NOMO-1 treated with dmso at 0.1 percent for 144 hours (cell line): ENCODE measurements around the gene TCP11L1.
A peak's percentile ranks its signal among the peaks of the same experiment; 100 is the strongest.
"Not testable (repeated sequence)": the region's sequence is repeated elsewhere in the genome, so short reads cannot be mapped to it uniquely, and the experiment has no call there.

Experiments
- DNase-seq: peaks from one replicate; lab custom pipeline; 2025; ENCODE audit not compliant: unreplicated experiment; lab: John Stamatoyannopoulos, UW

TCP11L1 gene

DNA sequence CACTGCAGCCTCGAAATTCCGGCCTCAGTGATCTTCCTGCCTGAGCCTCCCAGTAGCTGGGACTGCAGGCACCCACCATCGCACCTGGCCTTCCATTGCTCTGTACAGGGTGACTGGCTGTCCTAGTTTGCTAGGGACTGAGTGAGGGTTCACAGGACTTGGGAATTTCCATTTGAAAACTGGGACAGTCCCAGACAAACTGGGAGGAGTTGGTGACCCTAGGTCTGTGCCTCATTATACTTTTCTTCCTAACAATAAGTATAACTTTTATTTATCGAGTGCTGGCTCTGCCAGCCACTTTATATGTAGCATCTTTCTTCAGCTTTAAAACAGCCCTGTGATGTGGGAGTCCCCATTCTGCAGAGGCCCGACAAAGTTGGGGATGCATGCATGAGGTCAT is 25.5 kb downstream of the TCP11L1 start:
- no peak for DNase-seq

DNA sequence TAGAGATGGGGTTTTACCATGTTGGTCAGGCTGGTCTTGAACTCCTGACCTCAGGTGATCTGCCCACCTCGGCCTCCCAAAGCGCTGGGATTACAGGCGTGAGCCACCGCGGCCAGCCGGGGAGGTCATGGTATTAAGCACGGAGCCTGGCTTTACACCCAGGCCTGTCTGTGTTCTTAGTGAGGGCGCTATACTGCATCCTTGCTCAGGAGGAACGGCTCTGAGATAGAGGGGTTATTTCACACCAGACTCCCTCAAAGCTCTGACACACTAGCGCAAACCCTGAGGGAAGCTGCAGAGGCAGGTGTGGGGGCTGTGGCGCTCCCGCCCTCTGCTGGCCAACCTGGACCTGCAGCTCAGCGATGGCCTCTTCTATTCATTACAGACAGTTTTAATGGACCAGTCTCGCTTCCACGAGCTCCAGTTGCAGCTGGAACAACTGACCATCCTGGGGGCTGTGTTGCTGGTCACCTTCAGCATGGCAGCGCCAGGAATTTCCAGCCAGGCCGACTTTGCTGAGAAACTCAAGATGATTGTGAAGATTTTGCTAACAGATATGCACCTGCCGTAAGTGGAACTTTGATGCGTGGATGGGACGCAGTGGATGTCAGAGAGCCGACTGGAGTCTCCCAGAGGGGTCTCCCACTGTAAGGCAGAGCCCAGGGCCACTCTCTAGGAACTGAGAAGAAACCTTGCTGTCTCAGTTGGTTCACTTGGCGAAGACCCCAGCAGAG is 26.2 kb downstream of the TCP11L1 start:
- peak; percentile 21 for DNase-seq

GRCh38 chr11:33067294-33067693 is 27.9 kb downstream of the TCP11L1 start:
- no peak for DNase-seq

- no peak for DNase-seq
These were observed 29.4 kb downstream of the TCP11L1 start for GRCh38 chr11:33068611-33069340.

- no peak for DNase-seq
These were observed 33.1 kb downstream of the TCP11L1 start for GRCh38 chr11:33072465-33072864.

GRCh38 chr11:33083918-33084317 is 44.5 kb downstream of the TCP11L1 start:
- DNase-seq = no peak

- no peak for DNase-seq
These were observed 46.6 kb downstream of the TCP11L1 start for GRCh38 chr11:33086017-33086416.

- DNase-seq = no peak
These were observed 50.4 kb downstream of the TCP11L1 start for GRCh38 chr11:33089776-33090175.

DNA sequence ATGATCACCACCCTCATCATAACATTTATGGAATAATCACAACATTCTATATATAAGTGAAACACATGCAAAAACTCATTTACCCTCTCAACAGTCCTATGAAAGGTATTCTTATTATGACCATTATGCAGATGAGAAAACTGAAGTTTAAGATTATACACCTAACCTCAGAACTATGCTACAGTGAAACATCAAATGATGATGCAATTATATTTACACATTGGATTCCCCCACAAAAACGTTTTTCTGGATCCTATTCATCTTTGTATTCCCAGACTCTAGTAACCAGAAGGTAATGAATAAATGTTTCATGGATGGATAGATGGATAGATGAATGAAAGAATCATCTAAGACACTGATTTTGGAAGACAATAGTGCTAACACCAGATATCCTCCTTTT is 54.8 kb downstream of the TCP11L1 start:
- no peak for DNase-seq

- no peak for DNase-seq
These were observed 64.5 kb downstream of the TCP11L1 start for GRCh38 chr11:33103836-33104235.

GRCh38 chr11:33109294-33109895 is 70.0 kb downstream of the TCP11L1 start:
- DNase-seq = no peak

- no peak for DNase-seq
These were observed 70.7 kb downstream of the TCP11L1 start for GRCh38 chr11:33110083-33110482.

DNA sequence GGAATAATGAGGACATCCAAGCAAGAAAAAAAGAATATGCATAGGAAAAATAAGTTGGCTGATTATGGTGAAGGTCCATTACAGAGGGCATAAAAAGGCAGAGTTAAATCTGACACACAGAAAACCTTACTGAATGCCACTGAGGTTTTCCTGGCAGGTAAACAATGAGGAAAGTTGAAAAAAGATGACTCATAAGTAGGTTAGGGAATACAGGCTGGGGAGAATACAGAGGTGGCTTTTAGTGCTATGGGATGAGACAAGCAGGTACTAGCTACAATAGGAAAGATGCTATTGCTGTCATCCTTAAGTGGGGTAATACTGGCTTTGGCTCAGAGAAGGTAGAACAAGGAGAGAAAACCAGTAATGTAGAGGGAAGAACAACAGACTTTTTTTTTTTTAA is 77.2 kb downstream of the TCP11L1 start:
- DNase-seq = no peak

DNA sequence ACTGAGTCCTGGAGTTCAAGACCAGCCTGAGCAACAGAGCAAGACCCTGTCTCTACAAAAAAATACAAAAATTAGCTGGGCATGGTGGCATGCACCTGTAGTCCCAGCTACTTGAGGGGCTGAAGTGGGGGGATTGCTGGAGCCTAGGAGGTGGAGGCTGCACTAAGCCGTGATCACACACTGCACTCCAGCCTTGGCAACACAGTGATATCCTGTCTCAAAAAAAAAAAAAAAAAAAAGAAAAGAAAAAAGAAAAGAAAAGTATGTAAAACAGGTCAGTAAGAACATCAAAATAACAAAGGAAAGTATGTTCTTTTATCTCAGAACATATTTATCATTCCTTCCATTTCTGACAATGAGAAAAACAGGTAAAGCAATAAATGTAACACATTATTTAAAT is 83.3 kb downstream of the TCP11L1 start:
- not testable (repeated sequence) for DNase-seq
